Measurements from ENCODE around the gene RWDD3.

Gene RWDD3

DNA sequence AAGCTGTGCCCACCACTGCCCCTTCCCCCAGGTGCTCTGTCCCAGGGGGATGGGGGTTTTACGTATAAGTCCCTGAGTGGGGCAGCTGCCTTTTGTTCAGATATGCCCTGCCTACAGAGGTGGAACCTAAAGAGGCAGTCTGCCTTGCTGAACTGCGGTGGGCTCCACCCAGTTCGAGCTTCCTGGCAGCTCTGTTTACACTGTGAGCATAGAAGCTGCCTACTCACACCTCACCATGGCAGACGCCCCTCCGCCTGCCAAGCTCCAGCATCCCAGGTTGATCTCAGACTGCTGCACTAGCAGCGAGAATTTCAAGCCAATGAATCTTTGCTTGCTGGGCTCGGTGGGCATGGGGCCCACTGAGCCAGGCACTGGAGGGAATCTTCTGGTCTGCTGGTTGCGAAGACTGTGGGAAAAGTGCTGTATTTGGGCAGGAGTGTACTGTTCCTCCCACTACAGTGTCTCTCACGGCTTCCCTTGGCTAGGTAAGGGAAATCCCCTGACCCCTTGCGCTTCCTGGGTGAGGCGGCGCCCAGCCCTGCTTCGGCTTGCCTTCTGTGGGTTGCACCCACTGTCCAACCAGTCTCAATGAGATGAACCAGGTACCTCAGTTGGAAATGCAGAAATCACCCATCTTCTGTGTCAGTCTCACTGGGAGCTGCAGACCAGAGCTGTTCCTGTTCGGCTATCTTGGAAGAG lies 17.6 kb upstream of the RWDD3 start:
- no peak for DNase-seq (ENCODE audit: low read depth)
- TF ChIP-seq CTCF (IDR thresholded peaks at IDR 0.05; ENCODE audit: low read depth, low read length, missing control alignments) = no peak
- H3K4me3 ChIP-seq (ENCODE audit: low read depth, low read length) = no peak overlapping the region

DNA sequence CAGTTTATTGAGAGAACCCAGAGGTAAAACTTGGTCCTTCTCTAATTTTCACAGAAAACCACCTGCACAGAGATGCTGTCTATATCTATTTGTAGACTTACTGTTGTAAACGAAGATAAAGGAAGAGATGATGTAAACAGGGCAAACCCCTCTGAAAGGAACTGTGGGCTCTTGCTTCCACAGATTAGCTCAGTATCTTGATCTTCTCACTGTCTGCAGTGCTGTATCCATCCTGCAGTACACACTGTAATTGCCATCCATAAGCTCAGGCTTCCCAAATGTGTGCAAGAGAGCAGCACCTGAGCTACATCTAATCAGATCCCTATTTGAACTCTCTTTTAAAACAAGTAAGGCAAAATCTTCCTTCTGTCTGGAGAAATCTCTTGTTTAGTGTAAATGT lies 16.6 kb upstream of the RWDD3 start:
- H3K4me3 ChIP-seq (ENCODE audit: low read depth, low read length) = no peak overlapping the region
- no peak for DNase-seq (ENCODE audit: low read depth)
- no peak for TF ChIP-seq CTCF (IDR thresholded peaks at IDR 0.05; ENCODE audit: low read depth, low read length, missing control alignments)

DNA sequence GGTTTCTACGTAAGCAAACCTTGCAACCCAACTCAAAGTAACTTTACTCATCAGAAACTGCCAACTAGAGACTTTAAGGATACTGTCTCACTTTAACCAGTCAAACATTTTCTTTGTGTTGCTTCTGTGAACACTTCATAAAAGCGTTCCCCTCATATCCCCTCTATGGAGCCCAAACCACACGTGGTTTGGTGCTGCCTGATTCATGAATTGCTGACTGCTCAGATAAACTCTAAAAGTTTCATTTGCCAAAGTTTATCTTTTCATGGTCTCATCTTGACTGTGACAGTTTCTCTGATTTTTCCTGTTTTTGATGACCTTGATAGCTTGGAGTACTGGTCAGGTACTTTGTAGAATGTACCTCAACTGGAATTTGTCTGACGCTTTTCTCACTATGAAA lies 14.6 kb upstream of the RWDD3 start:
- no peak for DNase-seq (ENCODE audit: low read depth)
- no peak overlapping the region for H3K4me3 ChIP-seq (ENCODE audit: low read depth, low read length)
- TF ChIP-seq CTCF (IDR thresholded peaks at IDR 0.05; ENCODE audit: low read depth, low read length, missing control alignments) = no peak

DNA sequence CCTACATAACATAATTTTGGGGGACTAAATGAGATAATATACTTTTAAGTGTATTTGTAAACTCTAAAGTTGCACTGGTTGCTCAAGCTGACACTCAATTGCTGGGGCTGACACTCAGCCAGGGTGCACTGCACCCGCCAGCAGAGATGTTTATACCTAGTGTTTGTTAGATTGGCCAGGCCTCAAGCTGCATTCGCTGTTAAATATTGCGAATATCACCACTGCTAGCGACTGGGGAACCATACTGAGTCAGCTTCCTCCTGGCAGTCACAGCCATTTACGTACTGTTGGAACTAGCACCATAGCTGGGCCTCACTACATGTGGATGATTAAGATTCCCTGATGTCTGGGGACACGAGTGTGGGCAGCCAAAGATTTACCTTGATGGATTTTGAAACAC lies 12.7 kb upstream of the RWDD3 start:
- H3K4me3 ChIP-seq (ENCODE audit: low read depth, low read length) = no peak overlapping the region
- no peak for TF ChIP-seq CTCF (IDR thresholded peaks at IDR 0.05; ENCODE audit: low read depth, low read length, missing control alignments)
- DNase-seq (ENCODE audit: low read depth) = no peak

- DNase-seq (ENCODE audit: low read depth) = no peak
- TF ChIP-seq CTCF (IDR thresholded peaks at IDR 0.05; ENCODE audit: low read depth, low read length, missing control alignments) = no peak
- no peak overlapping the region for H3K4me3 ChIP-seq (ENCODE audit: low read depth, low read length)
Measured at GRCh38 chr1:95222629-95223028, 11.4 kb upstream of the RWDD3 start.

DNA sequence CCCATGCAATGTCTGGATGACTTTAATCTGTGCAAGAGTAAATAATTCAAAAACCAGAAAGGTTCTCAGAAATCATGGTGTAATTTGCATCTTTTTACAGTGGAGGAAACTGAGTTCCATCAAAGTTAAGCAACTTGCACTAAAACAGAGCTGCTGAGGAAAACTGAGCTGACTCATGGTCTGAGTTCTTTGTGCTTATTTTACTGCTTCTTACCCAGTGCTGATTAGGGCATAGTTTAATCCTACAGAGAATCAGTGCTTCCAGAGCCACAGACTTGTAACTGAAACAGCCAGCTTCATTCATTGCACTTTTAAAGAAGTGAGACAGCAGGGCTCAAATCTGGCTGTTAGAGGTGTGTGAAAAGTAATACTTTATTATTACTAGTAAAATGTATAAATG lies 10.9 kb upstream of the RWDD3 start:
- TF ChIP-seq CTCF (IDR thresholded peaks at IDR 0.05; ENCODE audit: low read depth, low read length, missing control alignments) = no peak

More for the DNA sequence above, 10.9 kb upstream of the RWDD3 start:
- H3K4me3 ChIP-seq (ENCODE audit: low read depth, low read length) = no peak overlapping the region
- no peak for DNase-seq (ENCODE audit: low read depth)

Measured in GM12864 (cell line).